GM12891 (cell line): Measurements from ENCODE around the gene GSKIP.

Source experiments
- DNase-seq: peaks from one replicate; pipeline ENCODE4 v3.0.0; 2011; ENCODE audit warnings: low spot score; ENCODE audit not compliant: insufficient read length
- FAIRE-seq: peaks from 2 replicates; lab custom pipeline; 2011; peaks lifted over from hg19 to GRCh38; lab: Jason Lieb, UNC
- PAX5 ChIP-seq: IDR thresholded peaks from 2 replicates; pipeline ENCODE4 v1.6.1; 2011; ENCODE audit warnings: low read length, moderate library complexity, mild to moderate bottlenecking; ENCODE audit not compliant: insufficient read depth, severe bottlenecking
- POLR2A ChIP-seq: IDR thresholded peaks from 2 replicates; pipeline ENCODE4 v1.6.1; 2011; ENCODE audit warnings: low read depth, low read length, control low read depth
- POLR2AphosphoS5 ChIP-seq: IDR thresholded peaks from 2 replicates; pipeline ENCODE4 v1.6.1; 2011; ENCODE audit warnings: low read depth, low read length, control low read depth
- POU2F2 ChIP-seq: IDR thresholded peaks from 2 replicates; pipeline ENCODE4 v1.6.1; 2011; ENCODE audit warnings: low read depth, mild to moderate bottlenecking, control low read depth, low read length, moderate library complexity
- SPI1 ChIP-seq: IDR thresholded peaks from 2 replicates; pipeline ENCODE4 v1.6.1; 2011; ENCODE audit warnings: low read depth, low read length, control low read depth
- TAF1 ChIP-seq: IDR thresholded peaks from 2 replicates; pipeline ENCODE4 v1.6.1; 2011; ENCODE audit warnings: low read depth, low read length, control low read depth

GSKIP gene

DNA sequence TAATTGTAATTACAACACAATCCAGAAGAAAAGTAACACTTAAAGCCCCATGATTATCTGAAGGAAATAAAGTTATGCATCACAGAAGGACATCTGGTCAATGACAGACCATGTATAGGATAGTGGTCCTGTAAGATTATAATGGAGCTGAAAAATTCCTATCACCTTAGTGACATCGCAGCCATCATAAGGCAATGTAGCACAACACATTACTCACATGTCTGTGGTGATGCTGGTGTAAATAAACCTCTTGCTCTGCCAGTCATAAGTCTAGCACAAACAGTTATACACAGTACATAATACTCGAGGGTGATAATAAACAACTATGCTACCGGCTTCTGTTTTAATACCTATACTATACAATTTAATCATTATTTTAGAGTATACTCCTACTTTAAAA lies 11.3 kb upstream of the GSKIP start:
- no peak for DNase-seq
- FAIRE-seq, result no peak
- no peak for TF ChIP-seq POLR2AphosphoS5
- no peak for TF ChIP-seq TAF1
- no peak for TF ChIP-seq PAX5
- TF ChIP-seq POLR2A, result no peak
- no peak for TF ChIP-seq SPI1
- TF ChIP-seq POU2F2, result no peak

DNA sequence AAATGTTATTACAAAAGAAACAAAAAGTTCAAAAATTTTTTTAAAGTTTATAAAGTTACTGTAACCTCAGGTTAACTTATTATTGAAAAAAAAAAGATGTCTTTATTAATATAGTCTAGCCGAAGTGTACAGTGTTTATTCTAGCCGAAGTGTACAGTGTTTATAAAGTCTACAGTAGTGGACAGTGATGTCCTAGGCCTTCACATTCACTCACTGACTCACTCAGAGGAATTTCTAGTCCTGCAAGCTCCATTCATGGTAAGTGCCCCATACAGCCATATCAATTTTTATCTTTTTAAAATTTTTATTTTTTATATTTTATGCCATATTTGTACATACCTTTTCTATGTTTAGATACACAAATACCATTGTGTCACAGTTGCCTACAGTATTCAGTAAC lies 10.6 kb upstream of the GSKIP start:
- TF ChIP-seq POLR2A (no peak), SPI1 (no peak), POLR2AphosphoS5 (no peak), POU2F2 (no peak), TAF1 (no peak), PAX5 (no peak)
- no peak for FAIRE-seq
- no peak for DNase-seq

DNA sequence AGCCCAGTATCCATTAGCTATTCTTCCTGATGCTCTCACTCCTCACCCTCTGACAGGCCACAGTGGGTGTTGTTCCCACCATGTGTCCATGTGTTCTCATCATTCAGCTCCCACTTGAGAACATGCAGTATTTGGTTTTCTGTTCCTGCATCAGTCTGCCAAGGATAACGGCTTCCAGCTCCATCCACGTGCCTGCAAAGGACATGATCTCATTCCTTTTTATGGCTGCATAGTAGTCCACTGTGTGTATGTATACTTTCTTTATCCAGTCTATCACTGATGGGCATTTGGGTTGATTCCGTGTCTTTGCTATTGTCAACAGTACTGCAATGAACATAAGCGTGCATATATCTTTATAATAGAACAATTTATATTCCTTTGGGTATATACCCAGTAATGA lies 9.1 kb upstream of the GSKIP start:
- FAIRE-seq (peak; percentile 66), DNase-seq (no peak)
- TF ChIP-seq POLR2AphosphoS5 (no peak), PAX5 (no peak)

DNA sequence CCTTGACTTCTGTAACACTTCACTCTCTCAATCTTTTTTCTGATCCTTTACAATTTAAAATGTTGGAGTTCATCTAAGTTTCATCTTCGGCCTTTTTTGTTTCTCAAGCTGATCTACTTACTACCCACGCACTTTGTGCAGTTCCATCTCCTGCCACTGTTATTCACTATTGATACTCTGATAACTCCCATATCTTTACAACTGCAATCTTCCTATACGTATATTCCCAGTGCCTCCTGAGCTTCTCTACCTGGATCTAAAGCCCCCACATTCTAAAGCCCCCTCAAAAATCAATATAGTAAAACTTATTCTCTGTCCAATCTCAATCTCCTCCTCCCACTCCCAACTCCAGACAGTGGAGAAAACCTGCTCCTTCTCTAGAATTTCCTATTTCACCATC lies 6.1 kb upstream of the GSKIP start:
- FAIRE-seq, result no peak
- DNase-seq, result no peak

DNA sequence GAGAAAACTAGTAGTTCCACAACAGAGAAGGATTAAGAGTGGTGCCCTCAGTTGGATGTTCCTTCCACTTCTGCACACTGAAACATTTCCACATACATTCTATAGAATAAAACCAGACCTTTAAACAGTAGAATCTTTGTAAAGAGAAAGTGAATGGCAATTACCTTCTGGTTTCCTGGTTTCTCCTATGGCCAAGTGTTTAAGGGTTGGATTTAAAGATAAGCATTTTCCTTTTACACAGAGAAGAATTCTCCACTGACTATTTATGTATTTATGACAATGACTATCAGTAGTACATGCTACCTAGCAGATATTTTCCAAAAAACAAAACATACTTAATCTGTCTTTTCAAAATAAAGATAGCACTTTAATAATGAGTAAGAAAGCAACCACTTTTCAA lies 3.4 kb upstream of the GSKIP start:
- no peak for DNase-seq
- FAIRE-seq, result no peak
- TF ChIP-seq TAF1 (no peak), POU2F2 (no peak)

More for the DNA sequence above, 6.1 kb upstream of the GSKIP start:
- TF ChIP-seq POLR2A (no peak), POU2F2 (no peak), PAX5 (no peak), TAF1 (no peak), POLR2AphosphoS5 (no peak), SPI1 (no peak)

DNA sequence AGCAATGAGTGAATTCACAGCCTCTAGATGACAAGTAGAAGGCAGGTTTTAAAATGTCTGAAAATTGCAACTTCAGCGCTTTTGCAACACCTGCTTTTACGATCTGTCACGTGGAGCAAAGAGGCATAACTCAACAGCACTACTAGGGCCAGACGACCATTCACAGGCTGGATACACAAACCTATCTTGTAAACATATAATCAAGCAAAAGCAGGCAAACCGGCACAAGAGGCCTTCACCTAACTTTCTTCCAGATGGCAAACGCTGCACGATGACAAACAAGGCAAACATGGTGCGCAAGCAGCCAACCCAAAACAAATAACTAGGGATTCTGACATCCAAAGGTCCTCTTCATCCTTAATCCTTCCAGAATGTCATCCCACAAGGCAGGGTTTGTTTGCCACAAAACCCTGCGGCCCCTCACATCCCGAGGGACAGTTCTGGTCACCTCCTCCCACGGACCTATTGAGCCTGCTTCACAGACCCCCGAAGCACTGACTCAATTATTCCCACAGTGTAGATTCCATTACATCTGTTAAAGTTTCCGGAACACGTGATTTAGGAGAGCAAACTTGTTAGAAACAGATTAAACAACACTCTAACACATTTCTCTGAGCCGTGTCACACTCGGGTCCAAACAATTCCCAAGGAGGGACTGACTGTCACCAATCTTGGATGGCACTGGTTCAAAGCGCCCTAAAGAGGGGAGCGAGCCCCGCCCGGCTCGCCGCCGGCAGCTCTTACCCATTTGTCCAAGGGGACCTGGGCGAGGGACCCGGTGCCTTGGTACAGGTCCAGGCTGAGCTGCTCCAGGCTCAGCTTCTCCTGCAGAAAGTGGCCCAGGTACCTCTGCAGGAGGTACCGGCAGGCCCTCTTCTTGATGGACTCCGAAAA lies 1.0 kb upstream of the GSKIP start:
- peak; percentile 91 for FAIRE-seq
- peak; percentile 18 for DNase-seq
- TF ChIP-seq SPI1 (no peak), TAF1 (peak; percentile 61; the same call in 1 of the 2 replicates), POU2F2 (no peak), POLR2A (peak; percentile 65; the same call in 1 of the 2 replicates), PAX5 (no peak), POLR2AphosphoS5 (no peak)

DNA sequence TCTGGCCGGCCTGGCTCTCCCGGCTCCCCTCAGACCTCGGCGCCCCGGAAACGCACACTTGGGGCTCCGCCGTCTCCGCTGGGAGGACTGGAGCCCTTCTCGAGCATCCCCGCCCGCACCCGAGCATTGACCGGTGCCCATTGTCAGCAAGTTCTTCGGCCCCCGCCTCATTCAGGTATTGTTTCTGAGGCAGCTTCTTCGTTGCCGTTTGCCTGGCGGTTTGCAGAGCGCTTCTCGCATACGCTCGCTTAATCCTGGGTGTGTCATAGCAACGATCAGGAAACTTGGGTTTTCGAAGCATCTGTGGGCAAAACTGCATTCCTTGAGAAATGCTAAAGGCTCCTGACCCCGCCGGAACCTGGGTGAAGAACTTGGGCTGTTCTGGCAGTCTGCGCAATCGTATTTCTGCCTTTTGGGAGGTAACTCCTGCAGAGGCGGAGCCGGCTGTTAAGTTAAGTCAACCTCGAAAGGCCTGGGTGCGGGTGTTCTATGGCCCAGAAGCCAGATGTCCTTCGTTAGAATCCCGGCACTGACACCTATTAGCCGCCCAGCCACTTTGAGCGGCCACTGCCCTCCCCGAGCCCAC lies 518 bp downstream of the GSKIP start:
- peak; percentile 87 for FAIRE-seq
- TF ChIP-seq PAX5 (no peak), TAF1 (no peak), POLR2AphosphoS5 (no peak), POU2F2 (no peak), POLR2A (no peak), SPI1 (no peak)
- peak; percentile 30 for DNase-seq

DNA sequence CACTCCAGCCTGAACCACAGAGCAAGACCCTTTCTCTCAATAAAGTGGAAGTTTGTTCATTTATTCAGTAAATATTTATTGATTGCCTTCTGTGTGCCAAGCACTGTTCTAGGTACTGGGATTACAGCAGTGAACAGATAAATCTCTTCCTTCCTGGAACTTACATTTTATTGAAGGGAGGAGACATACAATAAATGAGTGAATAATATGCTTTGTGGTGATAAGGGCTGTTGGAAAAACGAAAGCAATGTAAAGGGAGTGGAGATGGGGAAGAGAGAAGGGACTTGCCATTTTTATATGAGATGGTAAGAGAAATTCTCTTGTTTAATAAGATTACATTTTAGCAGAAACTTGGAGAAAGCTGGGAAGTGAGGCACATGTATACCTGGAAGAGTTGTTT lies 1.6 kb downstream of the GSKIP start:
- DNase-seq (no peak), FAIRE-seq (no peak)
- TF ChIP-seq SPI1, result no peak
- no peak for TF ChIP-seq POLR2AphosphoS5
- TF ChIP-seq PAX5, result no peak
- TF ChIP-seq TAF1, result no peak
- TF ChIP-seq POLR2A, result no peak
- no peak for TF ChIP-seq POU2F2

DNA sequence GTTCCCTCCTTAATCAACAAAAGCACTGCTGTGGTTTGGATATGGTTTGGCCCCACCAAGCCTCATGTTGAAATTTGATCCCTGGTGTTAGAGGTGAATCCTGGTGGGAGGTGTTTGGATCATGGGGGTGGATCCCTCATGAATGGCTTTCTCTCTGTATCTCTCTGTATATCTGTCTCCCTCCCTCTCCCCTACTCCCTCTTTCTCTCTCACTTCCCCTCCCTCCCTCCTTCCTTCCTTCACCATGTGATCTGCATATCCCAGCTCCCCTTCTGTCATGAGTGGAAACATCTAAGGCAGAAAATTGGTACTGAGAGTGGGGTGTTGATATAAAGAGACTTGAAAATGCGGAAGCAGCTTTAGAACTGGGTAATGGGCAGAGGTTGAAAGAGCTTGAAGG lies 5.2 kb downstream of the GSKIP start:
- DNase-seq (no peak), FAIRE-seq (no peak)
- TF ChIP-seq POLR2AphosphoS5, result no peak
- no peak for TF ChIP-seq POU2F2
- TF ChIP-seq PAX5, result no peak
- no peak for TF ChIP-seq POLR2A
- no peak for TF ChIP-seq SPI1
- no peak for TF ChIP-seq TAF1

DNA sequence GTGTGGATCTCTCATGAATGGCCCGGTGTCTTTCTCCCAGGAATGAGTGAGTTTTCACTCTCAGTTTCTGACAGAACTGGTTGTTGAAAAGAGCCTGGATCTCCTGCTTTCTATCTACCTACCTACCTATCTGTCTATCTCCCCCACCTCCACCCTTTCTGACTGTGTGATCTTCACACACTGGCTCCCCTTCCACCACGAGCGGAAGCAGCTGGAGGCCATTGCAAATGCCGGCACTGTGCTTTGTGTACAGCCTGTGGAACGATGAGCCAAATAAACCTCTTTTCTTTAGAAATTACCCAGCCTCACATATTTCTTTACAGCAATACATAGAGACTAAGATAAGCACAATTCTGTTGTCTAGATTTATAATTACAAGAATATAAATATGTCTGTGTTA lies 7.2 kb downstream of the GSKIP start:
- TF ChIP-seq POLR2A (no peak), PAX5 (no peak), POLR2AphosphoS5 (no peak), SPI1 (no peak), POU2F2 (no peak), TAF1 (no peak)
- DNase-seq (no peak), FAIRE-seq (no peak)
